Measurements from ENCODE around the gene FPR3. TPM values are rescaled to one million over a fixed set of nuclear protein-coding genes. Genes with fewer than 3 reads are reported as not detected.

The FPR3 gene
- total RNA-seq, 1 donor from 2014 or later: 4.2 TPM

DNA sequence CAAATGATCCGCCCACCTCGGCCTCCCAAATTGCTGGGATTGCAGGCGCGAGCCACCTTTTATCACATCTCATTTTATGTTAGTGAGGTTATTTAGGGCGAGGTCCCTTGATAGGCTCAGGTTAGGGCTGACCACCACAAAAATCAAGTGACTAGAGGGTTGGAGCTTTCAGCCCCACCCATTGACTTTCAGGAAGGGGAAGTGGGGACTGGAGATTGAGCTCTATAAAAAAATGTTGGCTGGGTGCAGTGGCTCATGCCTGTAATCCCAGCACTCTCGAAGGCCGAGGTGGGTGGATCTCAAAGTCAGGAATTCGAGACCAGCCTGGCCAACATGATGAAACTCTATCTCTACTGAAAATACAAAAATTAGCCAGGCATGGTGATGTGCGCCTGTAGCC lies 20.1 kb downstream of the FPR3 start:
- Histone ChIP-seq H3K27me3 (no peaks in the 10 kb centered on the region), H3K4me3 (no peak overlapping the region), H3K27ac (no peak overlapping the region), H3K36me3 (no peaks in the 10 kb centered on the region), H3K4me1 (peaks cover 3% of the 10 kb centered on the region), H3K9me3 (no peaks in the 10 kb centered on the region)
- no peak for DNase-seq (ENCODE audit: extremely low spot score in 2 of 2)
- intact Hi-C loops (cut with DNase I): no loop called here
- TF ChIP-seq, protein P1, sequence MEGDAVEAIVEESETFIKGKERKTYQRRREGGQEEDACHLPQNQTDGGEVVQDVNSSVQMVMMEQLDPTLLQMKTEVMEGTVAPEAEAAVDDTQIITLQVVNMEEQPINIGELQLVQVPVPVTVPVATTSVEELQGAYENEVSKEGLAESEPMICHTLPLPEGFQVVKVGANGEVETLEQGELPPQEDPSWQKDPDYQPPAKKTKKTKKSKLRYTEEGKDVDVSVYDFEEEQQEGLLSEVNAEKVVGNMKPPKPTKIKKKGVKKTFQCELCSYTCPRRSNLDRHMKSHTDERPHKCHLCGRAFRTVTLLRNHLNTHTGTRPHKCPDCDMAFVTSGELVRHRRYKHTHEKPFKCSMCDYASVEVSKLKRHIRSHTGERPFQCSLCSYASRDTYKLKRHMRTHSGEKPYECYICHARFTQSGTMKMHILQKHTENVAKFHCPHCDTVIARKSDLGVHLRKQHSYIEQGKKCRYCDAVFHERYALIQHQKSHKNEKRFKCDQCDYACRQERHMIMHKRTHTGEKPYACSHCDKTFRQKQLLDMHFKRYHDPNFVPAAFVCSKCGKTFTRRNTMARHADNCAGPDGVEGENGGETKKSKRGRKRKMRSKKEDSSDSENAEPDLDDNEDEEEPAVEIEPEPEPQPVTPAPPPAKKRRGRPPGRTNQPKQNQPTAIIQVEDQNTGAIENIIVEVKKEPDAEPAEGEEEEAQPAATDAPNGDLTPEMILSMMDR (IDR thresholded peaks at IDR 0.05): no peak
- TF ChIP-seq POLR2A (IDR thresholded peaks at IDR 0.05) (no peak), POLR2AphosphoS5 (IDR thresholded peaks at IDR 0.05; ENCODE audit: insufficient read depth in 1 of 2, low read depth in 1 of 2) (no peak)

DNA sequence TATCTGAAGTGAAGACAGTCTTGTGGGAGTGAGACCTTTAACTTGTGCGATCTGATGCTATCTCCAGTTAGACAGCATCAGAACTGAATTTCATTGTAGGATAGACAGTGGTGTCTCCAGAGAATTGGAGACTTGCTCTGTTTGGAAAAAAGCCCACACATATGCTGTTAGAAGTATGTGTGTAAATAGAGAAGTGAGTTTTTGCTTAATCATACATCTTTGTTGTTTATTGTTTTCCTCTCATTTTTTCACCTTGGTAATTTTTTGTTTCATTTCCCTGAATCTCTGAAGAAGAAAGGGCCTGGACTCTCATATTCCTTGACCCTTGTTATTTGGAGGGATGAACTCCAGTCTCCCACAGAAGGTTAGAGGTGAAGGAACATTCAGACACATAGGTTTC lies 21.8 kb downstream of the FPR3 start:
- no peaks in the 10 kb centered on the region for H3K36me3 ChIP-seq
- H3K27ac ChIP-seq: no peak overlapping the region
- no peaks in the 10 kb centered on the region for H3K4me1 ChIP-seq
- no peak overlapping the region for H3K4me3 ChIP-seq
- H3K9me3 ChIP-seq: no peaks in the 10 kb centered on the region
- TF ChIP-seq POLR2AphosphoS5 (IDR thresholded peaks at IDR 0.05; ENCODE audit: insufficient read depth in 1 of 2, low read depth in 1 of 2) (no peak), POLR2A (IDR thresholded peaks at IDR 0.05) (no peak)
- TF ChIP-seq, protein P1 (IDR thresholded peaks at IDR 0.05): no peak
- intact Hi-C loops (cut with DNase I): no loop called here
- DNase-seq (ENCODE audit: extremely low spot score in 2 of 2): no peak
- no peaks in the 10 kb centered on the region for H3K27me3 ChIP-seq

DNA sequence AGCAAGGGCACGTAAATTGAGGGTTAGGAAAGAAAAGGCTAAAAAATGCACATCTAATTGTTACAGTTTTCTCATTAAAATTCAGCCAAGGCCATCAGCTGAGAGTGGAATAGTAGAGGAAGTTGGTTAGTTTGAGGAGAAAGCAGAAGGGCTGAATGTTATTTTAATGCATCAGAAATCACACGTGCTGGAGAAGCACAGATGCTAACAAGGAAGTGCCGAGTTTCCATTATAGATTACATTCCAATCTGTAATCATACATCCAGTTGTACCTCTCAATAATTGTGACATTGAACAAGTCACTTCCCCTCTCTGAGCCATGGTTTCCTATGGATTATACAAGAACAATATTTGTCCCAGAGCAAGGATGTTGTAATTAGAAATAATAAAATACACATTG lies 25.1 kb downstream of the FPR3 start:
- TF ChIP-seq POLR2A (IDR thresholded peaks at IDR 0.05): no peak
- TF ChIP-seq POLR2AphosphoS5 (IDR thresholded peaks at IDR 0.05; ENCODE audit: insufficient read depth in 1 of 2, low read depth in 1 of 2): no peak
- TF ChIP-seq, protein P1 (IDR thresholded peaks at IDR 0.05): no peak
- intact Hi-C loops (cut with DNase I): no loop called here

DNA sequence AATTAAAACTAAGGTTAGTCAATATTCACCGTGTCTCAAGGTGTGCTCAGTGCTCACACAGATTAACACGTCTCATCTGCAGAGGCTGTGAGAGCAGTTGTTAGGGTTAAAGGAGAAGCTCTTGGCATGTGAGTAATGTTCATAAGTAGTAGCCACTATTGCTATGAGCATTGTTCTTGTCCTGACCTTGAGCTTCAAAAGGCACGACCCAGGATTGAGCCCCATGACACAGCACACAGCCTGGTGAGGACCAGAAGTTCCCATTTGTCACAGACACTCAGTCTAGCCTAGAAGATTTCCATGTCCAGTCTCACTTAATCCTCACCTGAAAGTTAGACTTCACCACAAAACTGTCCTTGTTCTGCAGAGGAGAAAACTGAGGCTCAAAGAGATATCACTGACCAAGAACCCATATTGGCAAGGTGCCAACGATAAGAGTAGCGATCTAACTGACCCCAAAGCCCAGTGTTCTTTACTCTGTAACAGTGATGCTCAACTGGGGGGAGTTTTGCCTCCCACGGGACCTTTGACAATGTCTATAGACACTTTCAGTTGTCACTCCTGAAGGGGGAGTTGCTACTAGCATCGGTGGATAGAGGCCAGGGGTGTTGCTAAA lies 26.0 kb downstream of the FPR3 start:
- no peaks in the 10 kb centered on the region for H3K9me3 ChIP-seq
- TF ChIP-seq POLR2A (IDR thresholded peaks at IDR 0.05) (no peak), POLR2AphosphoS5 (IDR thresholded peaks at IDR 0.05; ENCODE audit: insufficient read depth in 1 of 2, low read depth in 1 of 2) (no peak)
- TF ChIP-seq, protein P1 (IDR thresholded peaks at IDR 0.05): no peak
- intact Hi-C loops (cut with DNase I): no loop called here

More for the DNA sequence above, 25.1 kb downstream of the FPR3 start:
- Histone ChIP-seq H3K4me3 (no peak overlapping the region), H3K27me3 (no peaks in the 10 kb centered on the region), H3K4me1 (no peaks in the 10 kb centered on the region), H3K9me3 (no peaks in the 10 kb centered on the region), H3K27ac (no peak overlapping the region), H3K36me3 (no peaks in the 10 kb centered on the region)
- DNase-seq (ENCODE audit: extremely low spot score in 2 of 2): no peak

DNA sequence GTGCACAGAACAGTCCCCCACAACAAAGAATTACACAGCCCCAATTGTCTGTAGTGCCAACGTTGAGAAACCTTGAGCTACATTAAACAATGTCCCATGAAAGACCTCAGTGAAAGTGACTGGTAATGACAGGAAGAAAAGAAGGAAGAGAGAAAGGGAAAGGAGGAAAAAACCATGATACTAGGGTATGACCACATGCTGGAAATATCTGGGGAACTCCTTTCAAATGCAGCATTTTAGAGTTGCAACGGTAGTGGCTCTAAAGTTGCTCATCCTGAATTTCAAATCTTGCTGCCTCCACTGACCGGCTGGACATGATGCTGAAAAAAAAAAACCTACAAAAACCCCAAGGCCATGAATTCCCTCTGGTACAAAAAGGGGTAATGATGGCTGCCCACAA lies 26.5 kb downstream of the FPR3 start:
- no peak overlapping the region for H3K27ac ChIP-seq
- no peak for DNase-seq (ENCODE audit: extremely low spot score in 2 of 2)
- intact Hi-C loops (cut with DNase I): no loop called here

More for the DNA sequence above, 26.0 kb downstream of the FPR3 start:
- H3K4me3 ChIP-seq: no peak overlapping the region
- H3K4me1 ChIP-seq: no peaks in the 10 kb centered on the region
- no peak overlapping the region for H3K27ac ChIP-seq
- H3K27me3 ChIP-seq: no peaks in the 10 kb centered on the region
- H3K36me3 ChIP-seq: no peaks in the 10 kb centered on the region
- no peak for DNase-seq (ENCODE audit: extremely low spot score in 2 of 2)

More for the DNA sequence above, 26.5 kb downstream of the FPR3 start:
- Histone ChIP-seq H3K4me1 (no peaks in the 10 kb centered on the region), H3K4me3 (no peak overlapping the region), H3K9me3 (no peaks in the 10 kb centered on the region), H3K36me3 (no peaks in the 10 kb centered on the region), H3K27me3 (no peaks in the 10 kb centered on the region)
- TF ChIP-seq, protein P1 (IDR thresholded peaks at IDR 0.05): no peak
- TF ChIP-seq POLR2A (IDR thresholded peaks at IDR 0.05): no peak
- TF ChIP-seq POLR2AphosphoS5 (IDR thresholded peaks at IDR 0.05; ENCODE audit: insufficient read depth in 1 of 2, low read depth in 1 of 2): no peak
